B cell (primary cell): ENCODE measurements around the gene AKT2. TPM values are rescaled to one million over a fixed set of nuclear protein-coding genes. Genes with fewer than 3 reads are reported as not detected.

Experiments
- ATAC-seq: fragments of 200-7000 bp; cut with Tn5 transposase; one replicate; pipeline ENCODE4 v1.10.0; 2021; ENCODE audit warnings: low read depth, mild to moderate bottlenecking, moderate number of reproducible peaks, moderate library complexity
- CTCF ChIA-PET: fragments of 350-600 bp; sonication (Branson Sonifier 250); formaldehyde crosslinking; loops from one replicate; lab custom pipeline; 2021; ENCODE audit warnings: antibody characterized with exemption, inconsistent platforms; lab: Charles Lee
- POLR2A ChIA-PET: fragments of 350-600 bp; sonication (Branson Sonifier 250); formaldehyde crosslinking; loops from one replicate; lab custom pipeline; 2021; ENCODE audit warnings: antibody characterized with exemption; lab: Charles Lee
- DNase-seq: peaks from one replicate; pipeline ENCODE4 v3.0.0; 2013
- H2AFZ ChIP-seq: 2 replicates; pipeline ENCODE4 v1.6.1; 2012; ENCODE audit warnings: mild to moderate bottlenecking, low read depth, low read length; ENCODE audit not compliant: insufficient read depth, poor library complexity, severe bottlenecking
- H3K27ac ChIP-seq, 2 donors: 1 replicate in 1 of 2; 2 replicates in 1 of 2; pipeline ENCODE4 v1.5.1; 2012 to 2013; ENCODE audit warnings: low read length in 2 of 2, mild to moderate bottlenecking in 2 of 2, moderate library complexity in 1 of 2
- H3K27me3 ChIP-seq, 4 experiments: fragments of 200-600 bp in 1 of 4; sonication (generic) in 1 of 4; replicated peaks in 1 of 4; 1 replicate in 2 of 4; 2 replicates in 2 of 4; pipeline versions ENCODE4 v1.6.1 to v1.7.0; 2013 to 2016; ENCODE audit warnings: low read length in 3 of 4, mild to moderate bottlenecking in 2 of 4, mixed read lengths in 1 of 4, moderate library complexity in 1 of 4; ENCODE audit not compliant: insufficient read depth in 4 of 4, control insufficient read depth in 3 of 4; ENCODE audit errors: control extremely low read depth in 1 of 4
- H3K36me3 ChIP-seq, 2 experiments: replicated peaks in 1 of 2; 1 replicate in 1 of 2; 2 replicates in 1 of 2; pipeline versions ENCODE4 v1.6.1 to v1.7.1; 2013; ENCODE audit warnings: low read length in 1 of 2; ENCODE audit not compliant: insufficient read depth in 2 of 2, control insufficient read depth in 1 of 2; ENCODE audit errors: control extremely low read depth in 1 of 2, extremely low read depth in 1 of 2
- H3K4me1 ChIP-seq, 2 donors: fragments of 200-600 bp in 1 of 2; sonication (generic) in 1 of 2; 1 replicate in 1 of 2; 2 replicates in 1 of 2; pipeline versions ENCODE4 v1.5.1 to v1.6.1; 2013 to 2017; ENCODE audit warnings: low read length in 2 of 2; ENCODE audit not compliant: control insufficient read depth in 2 of 2, insufficient read depth in 2 of 2
- H3K4me2 ChIP-seq: replicated peaks from 2 replicates; pipeline ENCODE3; 2012; ENCODE audit warnings: mild to moderate bottlenecking, low read depth, low read length; ENCODE audit not compliant: poor library complexity, severe bottlenecking
- H3K4me3 ChIP-seq, 5 experiments: fragments of 200-600 bp in 1 of 5; sonication (generic) in 1 of 5; 1 replicate in 3 of 5; 2 replicates in 2 of 5; pipeline versions ENCODE4 v1.5.1 to v1.7.0; 2011 to 2016; ENCODE audit warnings: low read length in 4 of 5, mild to moderate bottlenecking in 4 of 5, low read depth in 2 of 5, control low read depth in 1 of 5, moderate library complexity in 1 of 5; ENCODE audit not compliant: insufficient read depth in 1 of 5; ENCODE audit errors: control extremely low read depth in 1 of 5, extremely low read depth in 1 of 5
- H3K79me2 ChIP-seq: fragments of 200-600 bp; sonication (generic); one replicate; pipeline ENCODE4 v1.6.0; 2016; ENCODE audit warnings: low read length; ENCODE audit not compliant: control insufficient read depth, insufficient read depth
- H3K9ac ChIP-seq: fragments of 200-600 bp; sonication (generic); 2 replicates; pipeline ENCODE4 v1.6.1; 2017; ENCODE audit warnings: mild to moderate bottlenecking, low read length, moderate library complexity
- H3K9me3 ChIP-seq, 3 donors: one replicate each; pipeline versions ENCODE4 v1.6.1 to v1.7.1; 2013; ENCODE audit warnings: low read length in 2 of 3; ENCODE audit not compliant: control insufficient read depth in 2 of 3, insufficient read depth in 1 of 3; ENCODE audit errors: control extremely low read depth in 1 of 3
- H4K20me1 ChIP-seq: 2 replicates; pipeline ENCODE4 v1.6.0; 2012; ENCODE audit warnings: mild to moderate bottlenecking, low read length; ENCODE audit not compliant: insufficient read depth, control insufficient read depth, poor library complexity, severe bottlenecking
- H3K27ac Mint-ChIP-seq: one replicate; pipeline ENCODE4 v1.8.0; 2021; ENCODE audit warnings: mixed read lengths
- H3K27me3 Mint-ChIP-seq: one replicate; pipeline ENCODE4 v1.8.0; 2021; ENCODE audit warnings: mixed read lengths
- H3K4me1 Mint-ChIP-seq: one replicate; pipeline ENCODE4 v1.8.0; 2021; ENCODE audit warnings: mixed read lengths
- H3K4me3 Mint-ChIP-seq: one replicate; pipeline ENCODE4 v1.8.0; 2021; ENCODE audit warnings: mixed read lengths
- H3K9me3 Mint-ChIP-seq: one replicate; pipeline ENCODE4 v1.8.0; 2022; ENCODE audit warnings: mixed read lengths; ENCODE audit not compliant: insufficient read depth
- EZH2 ChIP-seq: IDR thresholded peaks from 2 replicates; pipeline ENCODE4 v1.6.1; 2012; ENCODE audit warnings: borderline replicate concordance, low read depth, mild to moderate bottlenecking, moderate library complexity, low read length; ENCODE audit not compliant: insufficient read depth, poor library complexity, severe bottlenecking
- WGBS: methylation state at CpG from one replicate; pipeline ENCODE4 v1.1.5; 2013; ENCODE audit warnings: missing lambda C conversion rate; ENCODE audit not compliant: insufficient coverage; 5-methylcytosine and 5-hydroxymethylcytosine counted together
- intact Hi-C: fragments of 100-400 bp; cut with micrococcal nuclease; formaldehyde crosslinking; loops from one replicate; pipeline ENCODE4 v1.10.0; 2022
- polyA plus RNA-seq: library from polyadenylated mRNA; depleted of rRNA; stranded (reverse); fragments of >200 nt; gene quantifications from 2 replicates; pipeline ENCODE4 v1.2.3, GENCODE V29; 2012
- total RNA-seq, 2 donors: library from RNA; stranded (reverse); fragments of 120-200 nt in 1 of 2; gene quantifications; 1 replicate in 1 of 2; 2 replicates in 1 of 2; pipeline versions ENCODE4 v1.2.3 to v1.2.4, GENCODE V29; 2013 to 2022
- TF ChIP-seq, protein P1 (sequence below): fragments of 200-600 bp; IDR thresholded peaks from one replicate; pipeline ENCODE4 v1.8.0; 2022; ENCODE audit warnings: antibody characterized with exemption, mild to moderate bottlenecking

AKT2 gene
- total and polyA plus RNA-seq, 2 donors (not counting 1 experiment from before 2014, with no cell fraction given) = 195 to 243 TPM

- Histone ChIP-seq H3K27ac (no peak overlapping the region), H3K9ac (no peak overlapping the region), H3K4me2 (no peak overlapping the region), H3K4me1 (no peaks in the 10 kb centered on the region), H3K9me3 (no peaks in the 10 kb centered on the region), H3K27me3 (no peaks in the 10 kb centered on the region), H3K36me3 (peaks cover 0 to 61% of the 10 kb centered on the region in 2 experiments), H3K4me3 (no peak overlapping the region), H4K20me1 (no peaks in the 10 kb centered on the region), H3K79me2 (no peaks in the 10 kb centered on the region), H2AFZ (no peak overlapping the region)
- ChIA-PET CTCF (no interaction called here), POLR2A (no interaction called here)
- ATAC-seq = no peak
- Mint-ChIP-seq H3K4me3 (no peak overlapping the region), H3K27ac (no peak overlapping the region), H3K27me3 (no peaks in the 10 kb centered on the region), H3K4me1 (no peaks in the 10 kb centered on the region), H3K9me3 (no peaks in the 10 kb centered on the region)
- intact Hi-C loops = no loop called here
- TF ChIP-seq, protein P1, sequence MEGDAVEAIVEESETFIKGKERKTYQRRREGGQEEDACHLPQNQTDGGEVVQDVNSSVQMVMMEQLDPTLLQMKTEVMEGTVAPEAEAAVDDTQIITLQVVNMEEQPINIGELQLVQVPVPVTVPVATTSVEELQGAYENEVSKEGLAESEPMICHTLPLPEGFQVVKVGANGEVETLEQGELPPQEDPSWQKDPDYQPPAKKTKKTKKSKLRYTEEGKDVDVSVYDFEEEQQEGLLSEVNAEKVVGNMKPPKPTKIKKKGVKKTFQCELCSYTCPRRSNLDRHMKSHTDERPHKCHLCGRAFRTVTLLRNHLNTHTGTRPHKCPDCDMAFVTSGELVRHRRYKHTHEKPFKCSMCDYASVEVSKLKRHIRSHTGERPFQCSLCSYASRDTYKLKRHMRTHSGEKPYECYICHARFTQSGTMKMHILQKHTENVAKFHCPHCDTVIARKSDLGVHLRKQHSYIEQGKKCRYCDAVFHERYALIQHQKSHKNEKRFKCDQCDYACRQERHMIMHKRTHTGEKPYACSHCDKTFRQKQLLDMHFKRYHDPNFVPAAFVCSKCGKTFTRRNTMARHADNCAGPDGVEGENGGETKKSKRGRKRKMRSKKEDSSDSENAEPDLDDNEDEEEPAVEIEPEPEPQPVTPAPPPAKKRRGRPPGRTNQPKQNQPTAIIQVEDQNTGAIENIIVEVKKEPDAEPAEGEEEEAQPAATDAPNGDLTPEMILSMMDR = no peak
- no peak for TF ChIP-seq EZH2
- WGBS = over 99% methylated on average over 14 of the region's 15 CpGs
- no peak for DNase-seq
Measured at GRCh38 chr19:40322951-40323615, 37.9 kb upstream of the AKT2 start.

DNA sequence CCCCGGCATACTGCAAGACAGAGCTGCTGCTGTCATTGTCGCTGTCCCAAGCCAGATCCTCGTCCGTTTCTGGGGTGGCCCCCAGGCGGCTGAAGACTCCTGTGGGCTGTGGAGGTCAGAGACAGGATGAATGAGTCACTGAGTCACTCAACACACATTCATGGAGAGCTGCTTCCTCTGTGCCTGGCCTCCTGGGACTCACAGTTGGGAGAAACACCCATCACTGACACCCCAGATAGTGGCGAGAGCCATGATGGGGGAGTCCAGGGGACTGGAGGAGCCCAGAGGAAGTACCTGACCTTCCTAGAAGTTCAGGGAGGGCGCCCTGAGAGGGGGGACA, 37.1 kb upstream of the AKT2 start:
- no peak for ATAC-seq
- ChIA-PET POLR2A (no interaction called here), CTCF (interaction anchor here (1.0 kb wide), 1 partner anchor 17 kb away, joined by 3 read pairs; no protein-coding TSS in a partner anchor)
- no peaks in the 10 kb centered on the region for H4K20me1 ChIP-seq
- no peaks in the 10 kb centered on the region for H3K27me3 ChIP-seq
- H3K79me2 ChIP-seq = no peaks in the 10 kb centered on the region
- H2AFZ ChIP-seq = no peak overlapping the region
- H3K4me2 ChIP-seq = no peak overlapping the region
- Mint-ChIP-seq H3K27me3 (no peaks in the 10 kb centered on the region), H3K4me1 (no peaks in the 10 kb centered on the region), H3K4me3 (no peak overlapping the region), H3K9me3 (no peaks in the 10 kb centered on the region), H3K27ac (no peak overlapping the region)
- no peaks in the 10 kb centered on the region for H3K4me1 ChIP-seq
- no peak overlapping the region for H3K27ac ChIP-seq
- no peak for TF ChIP-seq EZH2
- TF ChIP-seq, protein P1 = no peak
- H3K9ac ChIP-seq = no peak overlapping the region
- DNase-seq = no peak
- H3K36me3 ChIP-seq = peaks cover 0 to 53% of the 10 kb centered on the region in 2 experiments
- intact Hi-C loops = no loop called here
- WGBS = 92% methylated on average over 7 of the region's 7 CpGs
- no peaks in the 10 kb centered on the region for H3K9me3 ChIP-seq
- no peak overlapping the region for H3K4me3 ChIP-seq
